Measurements from ENCODE around the gene FANCM. TPM values are rescaled to one million over a fixed set of nuclear protein-coding genes. Genes with fewer than 3 reads are reported as not detected.

The FANCM gene
- total RNA-seq, 1 experiment from 2014 or later = 11.7 TPM

DNA sequence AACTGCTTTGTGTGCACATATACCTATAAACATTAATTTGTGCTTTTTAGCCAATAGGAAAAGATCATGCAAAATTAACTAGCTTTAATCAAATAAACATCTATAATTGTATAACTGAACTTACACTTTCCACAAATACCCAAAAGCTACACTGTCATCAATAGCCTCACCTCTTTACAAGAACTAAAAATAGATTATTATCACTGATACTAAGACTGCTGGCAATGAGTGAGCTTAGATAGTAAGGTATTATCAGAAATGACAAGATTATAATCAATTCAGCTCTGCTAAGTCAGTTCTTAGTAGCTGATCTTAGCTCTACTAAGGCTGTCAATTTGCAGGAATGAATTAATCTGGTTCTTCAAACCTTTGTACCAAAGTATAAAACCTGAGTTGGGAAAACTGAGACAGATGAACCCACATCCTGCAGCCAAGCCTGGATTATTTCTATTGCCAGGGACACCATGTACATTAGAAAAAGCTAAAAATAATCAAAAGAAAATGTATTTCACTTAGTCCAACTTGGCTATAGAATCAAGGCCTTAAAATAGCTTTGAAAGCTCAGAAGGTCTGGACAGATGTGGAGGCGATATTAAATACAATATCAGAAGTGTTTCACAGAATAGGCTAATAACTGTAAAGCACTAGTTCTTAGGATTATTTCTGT, 6.6 kb upstream of the FANCM start:
- BruUV-seq (replicated peaks) = no TSS peak

DNA sequence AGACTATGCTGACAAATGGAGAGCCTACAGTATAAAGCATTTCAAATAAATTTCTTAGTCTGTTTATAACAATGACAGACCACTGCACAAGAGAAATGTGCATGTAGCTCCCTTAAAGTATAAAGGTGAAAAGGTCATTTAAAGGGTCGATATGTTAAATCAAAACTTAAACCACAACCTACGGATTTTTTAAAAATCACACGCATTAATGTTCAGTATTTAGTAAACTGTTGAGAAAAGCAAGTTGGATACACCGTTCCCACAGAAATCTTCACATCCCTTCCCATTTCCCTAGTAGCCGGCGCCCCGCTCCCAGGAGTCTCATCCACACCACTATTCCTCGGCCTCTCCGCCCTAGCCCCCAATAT, 2.1 kb upstream of the FANCM start:
- peak overlapping the region; percentile 97 for H3K4me3 ChIP-seq (ENCODE audit: low read length)
- H3K79me2 ChIP-seq (ENCODE audit: low read length) = peaks cover 65% of the 10 kb centered on the region
- H3K36me3 ChIP-seq (ENCODE audit: low read depth, low read length) = peaks cover 8% of the 10 kb centered on the region; the same call in 1 of the 2 replicates
- peak overlapping the region; percentile 89 for H3K4me2 ChIP-seq (ENCODE audit: low read length)
- no peaks in the 10 kb centered on the region for H3K9me3 ChIP-seq (ENCODE audit: low read length)
- peak overlapping the region; percentile 80 for H2AFZ ChIP-seq (ENCODE audit: low read length)
- peaks cover 14% of the 10 kb centered on the region for H4K20me1 ChIP-seq (ENCODE audit: low read length)
- ATAC-seq = peak; percentile 5
- peak overlapping the region; percentile 90 for H3K9ac ChIP-seq (ENCODE audit: low read length)
- H3K4me1 ChIP-seq (ENCODE audit: insufficient read depth, low read length) = peaks cover 13% of the 10 kb centered on the region
- DNase-seq = no peak
- H3K9me2 ChIP-seq (replicated peaks; ENCODE audit: low read length) = no peaks in the 10 kb centered on the region
- TSS peak; percentile 73 for BruUV-seq (replicated peaks)
- intact Hi-C loops (cut with micrococcal nuclease) = loop anchor here (1.0 to 2.0 kb wide), 7 partner anchors 19 to 236 kb away; partner anchors contain the start of genes MIS18BP1 and TOGARAM1
- ChIA-PET POLR2A (ENCODE audit: unreplicated experiment) (interaction anchor here (1.0 kb wide), 1 partner anchor 172 kb away, joined by 3 read pairs; the partner anchor contains the start of genes KLHL28 and TOGARAM1), CTCF (no interaction called here)
- H3K27ac ChIP-seq (ENCODE audit: low read length) = peak overlapping the region; percentile 27
- TF ChIP-seq EZH2 (IDR thresholded peaks at IDR 0.05; ENCODE audit: low read length, unreplicated experiment) = no peak
- TF ChIP-seq EZH2phosphoT487 (IDR thresholded peaks at IDR 0.05; ENCODE audit: borderline replicate concordance, low read length) = no peak
- no peaks in the 10 kb centered on the region for H3K27me3 ChIP-seq (ENCODE audit: low read length)
- H3F3A ChIP-seq (ENCODE audit: low read length, unreplicated experiment) = no peaks in the 10 kb centered on the region

More for the DNA sequence above, 6.6 kb upstream of the FANCM start:
- Histone ChIP-seq H3K9ac (ENCODE audit: low read length) (no peak overlapping the region), H3K4me2 (ENCODE audit: low read length) (no peak overlapping the region), H3K27me3 (ENCODE audit: low read length) (no peaks in the 10 kb centered on the region), H4K20me1 (ENCODE audit: low read length) (no peaks in the 10 kb centered on the region; the same call in 1 of the 2 replicates), H3K27ac (ENCODE audit: low read length) (no peak overlapping the region), H3F3A (ENCODE audit: low read length, unreplicated experiment) (no peaks in the 10 kb centered on the region), H3K79me2 (ENCODE audit: low read length) (peaks cover 36% of the 10 kb centered on the region), H2AFZ (ENCODE audit: low read length) (no peak overlapping the region), H3K4me3 (ENCODE audit: low read length) (no peak overlapping the region), H3K36me3 (ENCODE audit: low read depth, low read length) (peaks cover 24% of the 10 kb centered on the region), H3K9me3 (ENCODE audit: low read length) (no peaks in the 10 kb centered on the region), H3K9me2 (replicated peaks; ENCODE audit: low read length) (no peaks in the 10 kb centered on the region), H3K4me1 (ENCODE audit: insufficient read depth, low read length) (no peaks in the 10 kb centered on the region)
- ChIA-PET CTCF (no interaction called here), POLR2A (ENCODE audit: unreplicated experiment) (interaction anchor here (0.6 kb wide), 1 partner anchor 63 kb away, joined by 4 read pairs; no protein-coding TSS in a partner anchor)
- intact Hi-C loops (cut with micrococcal nuclease) = no loop called here
- DNase-seq (no peak), ATAC-seq (no peak)
- TF ChIP-seq EZH2phosphoT487 (IDR thresholded peaks at IDR 0.05; ENCODE audit: borderline replicate concordance, low read length) = no peak
- no peak for TF ChIP-seq EZH2 (IDR thresholded peaks at IDR 0.05; ENCODE audit: low read length, unreplicated experiment)
- TF ChIP-seq, protein P1, sequence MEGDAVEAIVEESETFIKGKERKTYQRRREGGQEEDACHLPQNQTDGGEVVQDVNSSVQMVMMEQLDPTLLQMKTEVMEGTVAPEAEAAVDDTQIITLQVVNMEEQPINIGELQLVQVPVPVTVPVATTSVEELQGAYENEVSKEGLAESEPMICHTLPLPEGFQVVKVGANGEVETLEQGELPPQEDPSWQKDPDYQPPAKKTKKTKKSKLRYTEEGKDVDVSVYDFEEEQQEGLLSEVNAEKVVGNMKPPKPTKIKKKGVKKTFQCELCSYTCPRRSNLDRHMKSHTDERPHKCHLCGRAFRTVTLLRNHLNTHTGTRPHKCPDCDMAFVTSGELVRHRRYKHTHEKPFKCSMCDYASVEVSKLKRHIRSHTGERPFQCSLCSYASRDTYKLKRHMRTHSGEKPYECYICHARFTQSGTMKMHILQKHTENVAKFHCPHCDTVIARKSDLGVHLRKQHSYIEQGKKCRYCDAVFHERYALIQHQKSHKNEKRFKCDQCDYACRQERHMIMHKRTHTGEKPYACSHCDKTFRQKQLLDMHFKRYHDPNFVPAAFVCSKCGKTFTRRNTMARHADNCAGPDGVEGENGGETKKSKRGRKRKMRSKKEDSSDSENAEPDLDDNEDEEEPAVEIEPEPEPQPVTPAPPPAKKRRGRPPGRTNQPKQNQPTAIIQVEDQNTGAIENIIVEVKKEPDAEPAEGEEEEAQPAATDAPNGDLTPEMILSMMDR (conservative IDR thresholded peaks at IDR 0.05; ENCODE audit: low read depth, low read length) = no peak

DNA sequence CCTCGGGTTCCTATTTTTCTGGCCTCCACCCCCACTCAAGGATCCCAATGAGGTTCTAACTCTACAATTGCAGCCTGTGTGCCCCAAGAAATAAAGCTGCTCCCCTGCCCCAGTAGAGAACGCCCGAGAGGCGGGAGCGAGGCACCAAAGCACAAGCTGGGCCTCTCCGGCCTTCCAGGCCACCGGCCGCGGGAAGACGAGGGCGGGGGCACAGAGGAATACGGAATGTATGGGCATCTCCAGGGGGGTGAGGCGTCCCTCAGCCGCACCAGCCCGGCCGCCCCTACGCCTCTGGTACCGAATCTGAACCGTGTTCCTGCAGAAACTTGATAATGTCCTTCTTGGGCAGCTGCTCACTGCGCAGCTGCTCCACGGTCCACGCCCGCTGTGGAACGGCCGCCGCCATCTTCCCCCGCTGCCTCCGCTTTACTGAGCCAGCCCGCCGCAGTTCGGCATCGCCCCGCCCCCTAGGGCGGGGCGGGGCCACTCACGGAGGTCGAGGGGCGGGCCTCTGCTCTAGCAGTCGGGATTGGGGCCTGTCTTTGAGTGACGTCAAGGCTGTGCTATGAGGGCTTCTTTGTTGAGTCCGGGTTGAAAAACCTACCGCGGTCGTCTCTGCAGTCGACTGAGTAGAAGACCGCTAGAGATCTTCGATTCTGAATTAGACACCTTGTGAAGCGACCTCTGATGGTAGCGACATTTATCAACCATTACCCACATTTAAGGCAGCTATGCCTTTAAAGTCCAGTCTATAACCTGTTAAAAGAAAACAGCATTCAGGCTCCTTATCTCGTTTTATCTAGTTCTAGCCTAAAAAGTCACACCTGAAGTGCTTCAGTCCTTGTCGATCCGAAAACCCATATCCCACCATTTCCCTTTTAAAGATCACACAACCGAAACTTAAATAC, 1.4 kb upstream of the FANCM start, which contains the start of gene FKBP3:
FKBP3 (minus strand) TSS at position 431 of the 908 bp plus-strand sequence; CDS start at position 406, 25 bp downstream.
- peak within 1 kb of the TSS; percentile 94 for H2AFZ ChIP-seq (ENCODE audit: low read length)
- DNase-seq (peak; percentile 99), ATAC-seq (peak; percentile 85)
- no peaks in the 10 kb centered on the region for H3F3A ChIP-seq (ENCODE audit: low read length, unreplicated experiment)
- POLR2A ChIA-PET (ENCODE audit: unreplicated experiment) = interaction anchor here (0.6 to 1.0 kb wide), 4 partner anchors 130 to 173 kb away, joined by 3 to 4 read pairs (median 3); partner anchors contain the start of genes KLHL28 and TOGARAM1
- peak within 1 kb of the TSS; percentile 97 for H3K4me3 ChIP-seq (ENCODE audit: low read length)
- H3K4me1 ChIP-seq (ENCODE audit: insufficient read depth, low read length) = peaks cover 19% of the 10 kb centered on the region
- intact Hi-C loops (cut with micrococcal nuclease) = loop anchor here (1.0 to 2.0 kb wide), 7 partner anchors 20 to 237 kb away; partner anchors contain the start of genes MIS18BP1 and TOGARAM1
- TSS peak; percentile 23 for BruUV-seq (replicated peaks)
- H3K27me3 ChIP-seq (ENCODE audit: low read length) = no peaks in the 10 kb centered on the region
- H3K27ac ChIP-seq (ENCODE audit: low read length) = peak within 1 kb of the TSS; percentile 32
- peak within 1 kb of the TSS; percentile 95 for H3K4me2 ChIP-seq (ENCODE audit: low read length)
- no peaks in the 10 kb centered on the region for H3K9me2 ChIP-seq (replicated peaks; ENCODE audit: low read length)
- H3K9me3 ChIP-seq (ENCODE audit: low read length) = no peaks in the 10 kb centered on the region
- peak within 1 kb of the TSS; percentile 90 for H3K9ac ChIP-seq (ENCODE audit: low read length)
- no peak for TF ChIP-seq EZH2phosphoT487 (IDR thresholded peaks at IDR 0.05; ENCODE audit: borderline replicate concordance, low read length)
- TF ChIP-seq, protein P1 (conservative IDR thresholded peaks at IDR 0.05; ENCODE audit: low read depth, low read length) = peak; percentile 61
- peaks cover 3% of the 10 kb centered on the region; the same call in 1 of the 2 replicates for H3K36me3 ChIP-seq (ENCODE audit: low read depth, low read length)
- H3K79me2 ChIP-seq (ENCODE audit: low read length) = peaks cover 71% of the 10 kb centered on the region
- peaks cover 17% of the 10 kb centered on the region for H4K20me1 ChIP-seq (ENCODE audit: low read length)
- CTCF ChIA-PET = interaction anchor here (2.2 kb wide), 1 partner anchor 221 kb away, joined by 9 read pairs; no protein-coding TSS in a partner anchor
